HG03439 (cell line): ENCODE data around the gene CFAP65.

ENCODE experiments used
- ATAC-seq: cut with Tn5 transposase; IDR thresholded peaks from one replicate; pipeline ENCODE4 v1.9.1; 2021; ENCODE audit warnings: mild to moderate bottlenecking, moderate library complexity; ENCODE audit not compliant: unreplicated experiment

Gene CFAP65

DNA sequence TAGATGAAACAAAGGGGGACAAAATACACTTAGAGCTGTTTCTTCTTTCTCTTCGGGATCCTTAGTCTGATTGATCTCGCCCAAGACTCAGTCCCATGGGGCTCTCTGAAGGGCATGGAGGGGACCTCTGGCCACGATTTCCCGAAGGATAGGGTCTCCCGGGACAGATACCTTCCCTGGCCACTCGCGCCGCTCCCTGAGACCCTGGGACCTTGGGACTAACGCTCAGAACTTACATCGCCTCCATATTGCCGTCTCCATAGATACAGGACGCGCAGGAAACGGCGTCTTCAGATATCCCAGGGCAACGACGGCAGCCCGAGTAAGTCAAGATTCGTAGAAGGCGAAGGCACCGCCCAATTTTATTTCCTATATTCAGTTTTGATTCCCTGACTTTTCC is at the start of gene CFAP65:
Gene CFAP65 (minus strand): TSS at position 265 of the 400 bp plus-strand sequence. CDS start 2,468 bp downstream, outside the sequence.
- ATAC-seq: no peak

GRCh38 chr2:219090436-219091299 is 49.4 kb upstream of the CFAP65 start:
- no peak for ATAC-seq

DNA sequence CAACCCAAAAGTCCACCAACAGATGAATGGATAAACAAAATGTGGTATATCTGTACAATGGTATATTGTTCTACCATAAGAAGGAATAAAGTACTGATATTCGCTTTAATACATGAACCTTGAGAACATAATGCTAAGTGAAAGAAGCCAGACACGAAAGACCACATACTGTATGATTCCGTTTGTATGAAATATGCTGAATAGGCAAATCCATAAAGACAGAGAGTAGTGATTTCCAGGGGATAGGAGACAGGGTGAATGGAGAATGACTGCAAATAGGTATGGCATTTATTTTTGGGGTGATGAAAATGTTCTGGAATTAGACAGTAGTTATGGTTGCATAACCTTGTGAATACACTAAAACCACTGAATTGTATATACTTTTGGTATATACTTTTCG is 48.0 kb upstream of the CFAP65 start:
- ATAC-seq: no peak

DNA sequence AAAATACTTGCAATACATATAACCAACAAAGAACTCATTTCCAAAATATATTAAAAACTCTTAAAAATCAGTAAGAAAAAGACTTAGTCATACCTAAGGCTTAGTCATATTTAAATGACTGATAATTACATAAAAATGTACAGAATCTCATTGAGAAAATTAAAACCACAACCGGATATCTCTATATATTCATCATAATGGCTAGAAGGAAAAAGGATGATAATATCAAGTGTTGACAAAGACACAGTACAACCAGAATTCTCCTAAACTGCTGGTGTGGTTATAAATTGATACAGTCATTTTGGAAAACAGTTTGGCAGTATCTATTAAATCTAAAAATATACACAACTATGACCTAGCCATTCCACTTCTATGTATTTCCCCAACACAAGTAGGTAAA is 46.5 kb upstream of the CFAP65 start:
- ATAC-seq: no peak

DNA sequence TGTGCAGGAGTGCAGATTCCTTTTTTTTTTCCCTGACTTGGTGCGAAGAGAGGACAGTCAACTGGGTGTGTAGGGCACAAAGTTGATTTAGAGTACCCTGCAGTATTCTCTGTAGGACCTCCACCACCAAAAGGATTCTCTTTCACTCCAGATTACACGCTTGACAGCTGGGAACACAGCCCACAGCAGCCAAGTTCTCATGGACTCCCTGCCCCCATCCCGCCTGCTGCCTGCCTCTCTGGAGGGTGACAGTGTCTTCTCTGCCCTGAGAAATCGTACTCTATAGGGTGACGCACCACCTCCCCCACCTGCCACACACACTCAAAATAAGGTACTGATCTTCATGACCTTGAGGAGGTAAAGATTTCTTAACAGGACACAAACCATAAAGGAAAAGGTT is 46.0 kb upstream of the CFAP65 start:
- ATAC-seq: no peak

GRCh38 chr2:219086196-219086595 is 44.9 kb upstream of the CFAP65 start:
- no peak for ATAC-seq

DNA sequence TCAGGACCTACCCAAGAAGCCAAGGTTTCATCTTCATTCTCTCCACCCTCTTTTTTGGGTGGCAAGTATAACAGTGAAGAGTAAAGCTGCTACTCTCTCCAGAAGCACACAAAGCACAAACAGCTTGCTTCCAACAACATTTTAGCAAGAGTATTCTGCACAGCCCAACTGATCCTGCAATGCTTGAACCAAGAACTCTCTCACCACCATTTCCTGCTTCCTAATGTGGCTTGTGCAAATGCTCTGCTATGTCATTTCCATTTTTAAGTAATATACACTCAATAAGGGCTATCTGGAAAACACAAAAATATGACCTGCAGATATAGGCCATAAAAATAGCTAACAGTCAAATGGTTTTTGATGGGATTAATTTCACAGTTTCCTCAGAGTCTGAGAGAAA is 43.5 kb upstream of the CFAP65 start:
- ATAC-seq: no peak

- no peak for ATAC-seq
These were observed 41.1 kb upstream of the CFAP65 start for GRCh38 chr2:219082332-219082958.

GRCh38 chr2:219081701-219082331 is 40.5 kb upstream of the CFAP65 start:
- no peak for ATAC-seq

DNA sequence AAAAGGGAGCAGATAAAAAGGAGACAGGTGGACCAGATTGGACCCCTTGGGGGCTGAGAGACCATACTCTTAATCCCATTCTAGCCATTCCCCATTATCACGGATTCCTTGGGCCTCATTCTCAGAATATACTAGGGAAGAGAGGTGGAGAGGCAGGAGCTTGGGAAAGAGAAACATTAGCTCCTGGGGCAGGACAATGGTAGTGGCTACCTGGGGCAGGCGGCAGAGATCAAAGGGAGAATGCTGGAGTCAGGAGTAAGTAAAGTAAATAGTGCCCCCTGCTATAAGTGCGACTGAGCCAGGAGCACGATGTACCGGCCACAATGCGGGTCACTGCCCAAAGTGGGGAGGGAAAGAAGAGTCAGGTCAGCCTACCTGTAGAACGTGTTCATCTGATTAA is 39.8 kb upstream of the CFAP65 start:
- no peak for ATAC-seq

- ATAC-seq: no peak
These were observed 38.1 kb upstream of the CFAP65 start for GRCh38 chr2:219079417-219079816.

- ATAC-seq: no peak
These were observed 37.6 kb upstream of the CFAP65 start for GRCh38 chr2:219078951-219079350.

DNA sequence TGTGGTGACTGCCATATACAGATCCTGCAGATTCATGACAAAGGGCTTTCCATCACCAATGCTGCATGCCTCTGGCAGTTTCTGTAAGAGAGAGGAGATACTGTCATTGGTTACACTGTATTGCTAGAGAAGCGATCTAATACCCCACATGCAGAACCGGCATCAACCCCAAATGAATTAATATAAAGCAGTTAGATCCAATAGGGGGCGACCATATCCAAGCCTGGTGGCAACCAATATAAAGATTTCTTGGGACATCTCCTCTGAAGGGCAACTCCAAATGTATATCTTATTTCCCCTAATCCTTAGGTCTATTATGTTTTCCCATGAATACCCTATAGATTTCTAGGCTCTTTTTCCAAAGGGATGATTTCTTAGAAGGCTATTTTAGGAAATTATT is 36.8 kb upstream of the CFAP65 start:
- ATAC-seq: no peak

DNA sequence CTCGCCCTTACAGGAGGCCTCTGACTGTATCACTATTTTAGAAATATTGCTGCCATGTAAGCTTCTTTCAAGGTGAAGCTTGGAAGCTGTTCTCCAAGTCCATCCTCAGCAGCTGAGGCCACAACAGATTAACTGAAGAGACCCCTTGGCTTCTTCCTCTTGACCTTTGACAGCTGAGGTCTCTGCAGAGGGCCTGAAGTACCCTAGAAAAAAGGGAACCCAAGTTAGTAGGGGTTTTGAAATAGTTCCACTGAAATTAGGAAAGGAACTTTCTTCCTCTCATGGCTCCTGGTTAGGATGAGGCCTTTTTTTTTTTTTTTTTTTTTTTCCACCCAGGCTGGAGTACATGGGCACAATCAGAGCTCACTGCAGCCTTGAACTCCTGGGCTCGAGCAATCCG is 34.9 kb upstream of the CFAP65 start:
- ATAC-seq: no peak

DNA sequence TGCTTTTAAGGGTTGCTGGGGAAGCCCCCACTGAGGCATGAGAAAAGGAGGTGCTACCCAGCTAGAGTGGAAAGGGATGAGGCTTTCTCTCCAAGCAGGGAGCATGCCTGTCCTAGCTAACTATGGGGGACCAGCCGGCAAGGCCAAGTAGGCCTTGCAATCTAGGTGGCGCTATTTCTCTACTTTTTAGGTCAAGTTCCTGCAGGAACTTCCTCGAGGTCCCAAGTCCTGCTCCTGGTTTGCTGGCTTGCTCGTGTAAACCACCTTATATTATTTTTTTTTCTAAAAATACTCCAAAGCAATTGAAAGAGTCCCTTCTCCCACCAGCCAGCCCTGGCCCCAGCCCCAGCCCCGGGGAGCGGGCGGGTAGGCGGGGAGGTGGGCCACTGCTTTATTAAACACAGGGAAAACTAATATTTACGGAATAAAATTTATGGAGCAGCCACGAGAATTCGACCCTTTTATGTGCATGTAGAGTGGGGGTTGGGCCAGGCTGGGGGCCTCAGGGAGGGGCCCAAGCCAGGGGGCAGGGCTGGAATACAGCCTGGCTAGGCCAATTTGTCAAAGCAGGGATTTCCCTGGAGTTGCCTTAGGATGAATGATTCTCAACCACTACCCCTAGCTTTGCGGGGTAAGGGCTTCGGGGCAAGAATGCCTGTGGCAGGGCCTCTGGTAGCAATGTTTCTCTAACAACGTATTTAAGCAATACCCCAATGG is 32.3 kb upstream of the CFAP65 start:
- ATAC-seq: no peak

DNA sequence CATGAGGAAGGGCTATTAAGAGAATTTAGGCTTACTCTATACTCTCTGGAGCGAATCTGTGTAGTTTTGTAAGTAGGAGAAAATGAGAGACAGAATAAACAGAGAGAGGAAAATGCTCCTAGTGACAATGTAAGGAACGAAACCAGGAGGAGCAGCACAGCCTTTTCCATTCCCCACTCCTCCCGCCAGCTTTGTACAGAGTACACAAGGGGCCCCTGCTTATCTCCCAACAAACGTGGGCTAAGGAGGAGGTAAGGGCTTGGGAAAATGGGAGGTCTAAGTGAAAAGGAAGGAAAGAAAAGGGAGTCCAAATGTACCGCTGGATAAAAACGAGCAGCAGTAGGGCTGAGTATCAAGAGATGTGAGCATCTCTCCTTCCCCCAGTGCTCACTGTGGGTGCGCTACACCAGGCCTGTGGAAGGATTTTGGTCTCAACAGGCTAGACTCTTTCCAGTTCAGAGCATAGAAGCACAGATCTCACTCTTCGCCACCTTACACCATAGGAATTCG is 31.5 kb upstream of the CFAP65 start:
- no peak for ATAC-seq

DNA sequence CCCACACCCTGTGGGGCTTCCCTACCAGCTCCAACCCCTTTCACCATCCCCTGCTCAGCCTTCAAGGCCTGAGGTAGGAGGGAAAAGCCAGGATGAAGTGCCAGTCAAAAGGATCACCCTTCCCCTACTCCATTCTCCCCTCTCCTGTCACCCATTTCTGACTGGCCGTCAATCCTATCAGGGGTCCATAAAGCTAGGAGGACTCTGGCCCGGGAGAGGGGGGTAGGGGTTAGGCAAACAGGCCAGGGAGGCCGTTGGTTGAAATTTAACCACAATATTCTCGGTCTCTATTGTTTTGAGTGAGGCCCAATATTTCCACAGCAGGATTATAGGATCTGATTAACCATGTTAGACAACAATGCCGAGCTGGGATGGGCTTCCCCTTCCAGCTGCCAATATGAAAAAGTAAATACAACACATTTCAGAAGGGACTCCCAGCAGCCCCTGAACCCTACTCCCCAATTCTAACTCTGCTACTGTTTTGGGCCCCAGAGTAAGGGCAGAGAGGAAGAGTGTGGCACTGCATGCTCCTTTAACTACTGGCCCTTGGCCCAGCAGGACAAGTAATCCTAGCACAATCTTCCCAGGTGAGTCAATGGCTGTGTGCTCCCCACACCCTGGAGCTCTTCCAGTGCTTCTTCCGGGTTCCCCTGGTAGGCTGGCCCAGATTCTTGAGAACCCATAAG is 30.0 kb upstream of the CFAP65 start:
- ATAC-seq: no peak

- no peak for ATAC-seq
These were observed 24.2 kb upstream of the CFAP65 start for GRCh38 chr2:219065484-219065883.

DNA sequence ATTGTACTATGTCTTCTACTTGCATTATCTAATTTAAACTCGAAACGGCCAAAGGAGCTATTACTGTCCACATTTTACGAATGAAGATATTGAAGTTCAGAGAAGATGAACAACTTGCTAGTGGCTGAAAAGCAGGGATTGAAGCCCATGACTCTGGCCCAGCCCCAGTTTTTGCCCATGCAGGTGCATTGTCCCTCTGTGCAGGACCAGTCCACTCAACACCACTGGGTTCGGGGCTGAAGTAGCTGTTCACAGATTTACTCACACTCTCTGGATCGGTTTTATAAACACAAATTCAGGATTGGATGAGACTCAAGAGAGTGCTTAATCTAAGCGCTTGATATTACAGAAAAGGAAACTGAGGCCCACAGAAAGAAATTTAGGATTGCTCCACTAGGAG is 20.8 kb upstream of the CFAP65 start:
- ATAC-seq: no peak
